MG63 (cell line): Measurements from ENCODE around the gene PRDM2. TPM values are rescaled to one million over a fixed set of nuclear protein-coding genes. Genes with fewer than 3 reads are reported as not detected.

Source experiments
- DNase-seq: peaks from one replicate; pipeline ENCODE4 v3.0.0-alpha.2; 2020
- H3K27me3 ChIP-seq: fragments of 250-450 bp; sonication (Bioruptor Pico); 2 replicates; pipeline ENCODE4 v1.5.1; 2020; ENCODE audit warnings: mild to moderate bottlenecking, moderate library complexity
- H3K36me3 ChIP-seq: fragments of 250-450 bp; sonication (Bioruptor Pico); 2 replicates; pipeline ENCODE4 v1.5.1; 2020; ENCODE audit warnings: mild to moderate bottlenecking, moderate library complexity
- H3K4me3 ChIP-seq: fragments of 250-450 bp; sonication (Bioruptor Pico); 2 replicates; pipeline ENCODE4 v1.5.1; 2020; ENCODE audit warnings: mild to moderate bottlenecking, moderate library complexity
- H3K9me3 ChIP-seq: fragments of 250-450 bp; sonication (Bioruptor Pico); 2 replicates; pipeline ENCODE4 v1.5.1; 2020; ENCODE audit warnings: mild to moderate bottlenecking, moderate library complexity
- total RNA-seq: library from RNA; depleted of rRNA; stranded (reverse); fragments of >200 nt; shearing (Covaris generic); gene quantifications from 2 replicates; pipeline ENCODE4 v1.2.3, GENCODE V29; 2014; ENCODE audit warnings: low replicate concordance

PRDM2 gene
- total RNA-seq, 1 experiment from 2014 or later = 0.79 TPM

DNA sequence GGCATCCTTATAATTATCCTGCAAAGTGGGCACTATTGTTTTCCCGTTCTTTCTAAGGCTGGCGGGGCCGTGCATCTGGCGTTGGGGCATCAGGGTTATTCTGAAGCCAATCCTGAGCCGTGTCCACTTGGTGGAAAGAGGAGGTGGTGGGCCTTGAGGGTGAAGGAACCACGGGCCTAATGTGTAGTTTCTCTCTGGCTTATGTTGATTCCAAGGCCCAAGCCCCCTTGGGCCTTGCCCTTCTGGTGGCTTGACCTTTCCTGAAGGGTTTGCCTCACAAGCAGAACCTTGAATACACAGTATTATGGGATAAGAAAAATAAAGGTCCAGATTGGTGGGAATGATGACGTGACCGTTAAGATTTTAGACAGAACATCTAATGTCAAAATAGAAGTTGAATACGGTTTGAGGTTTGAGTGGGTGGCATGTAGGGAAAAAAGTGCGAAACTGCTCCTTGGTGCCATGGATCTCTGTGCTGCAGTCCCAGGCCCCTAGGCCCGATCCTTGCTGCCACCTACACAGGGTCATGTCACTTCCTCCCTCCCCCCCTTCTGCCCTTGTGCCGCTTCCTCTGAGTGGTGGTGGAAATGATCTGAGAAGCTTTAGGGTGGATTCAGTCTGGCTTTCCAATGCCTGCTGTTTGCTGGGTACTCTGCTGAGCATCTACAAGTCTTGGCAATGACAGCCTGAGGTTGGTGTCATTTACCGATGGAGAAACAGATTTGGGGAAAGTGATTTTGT lies 90.5 kb downstream of the PRDM2 start:
- no peak for DNase-seq
- Histone ChIP-seq H3K27me3 (no peaks in the 10 kb centered on the region), H3K9me3 (no peaks in the 10 kb centered on the region), H3K36me3 (peaks cover 49% of the 10 kb centered on the region), H3K4me3 (no peak overlapping the region)

DNA sequence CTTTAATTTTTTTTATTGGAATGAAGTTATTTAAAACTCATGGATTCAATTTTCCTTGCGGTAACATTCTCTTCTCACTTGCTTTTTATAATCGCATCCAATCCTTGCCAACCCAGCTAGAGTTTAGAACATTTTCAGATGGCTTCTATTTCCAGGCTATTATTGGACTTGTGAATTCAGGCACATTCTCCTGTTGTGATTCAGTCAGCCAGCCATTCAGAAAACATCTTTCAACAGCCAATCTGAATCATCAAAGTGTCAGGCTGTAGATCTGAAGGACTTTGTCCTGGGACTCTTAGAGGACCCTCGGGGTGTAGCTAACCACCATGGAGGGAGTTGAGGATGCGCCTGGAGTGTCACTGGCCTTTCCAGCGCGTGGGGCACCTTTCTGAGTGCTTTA lies 92.4 kb downstream of the PRDM2 start:
- no peak for DNase-seq
- H3K4me3 ChIP-seq = no peak overlapping the region

DNA sequence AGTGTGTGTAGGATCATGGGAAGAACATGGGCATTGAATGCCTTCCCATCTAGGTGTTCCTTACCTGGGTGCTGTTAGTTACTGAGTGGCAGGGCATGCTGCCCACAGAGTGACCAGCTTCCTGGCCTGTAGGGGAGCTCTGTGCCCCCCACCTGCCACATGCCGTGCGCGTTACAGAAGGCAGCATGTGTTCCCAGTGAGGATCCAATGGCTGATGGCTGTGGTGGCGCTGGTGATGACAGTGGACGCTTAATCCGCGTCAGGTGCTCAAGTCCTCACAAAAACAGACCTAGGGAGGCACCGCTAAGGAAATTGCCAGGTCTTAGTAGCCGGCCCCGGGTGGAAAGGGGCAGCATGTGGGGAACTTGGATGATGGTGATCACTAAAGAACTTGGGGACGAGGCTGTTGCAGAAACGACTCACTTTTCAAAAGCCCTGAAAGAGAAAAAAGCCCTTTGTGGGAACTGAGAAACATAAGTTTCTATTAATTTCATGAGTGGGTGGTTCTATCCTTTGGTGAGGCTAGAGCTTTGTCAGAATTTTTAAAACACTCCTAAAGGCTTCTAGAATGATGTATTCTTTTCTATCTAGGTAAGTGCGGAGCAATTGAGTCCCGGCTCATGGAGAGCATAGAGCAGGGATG lies 93.2 kb downstream of the PRDM2 start:
- Histone ChIP-seq H3K4me3 (no peak overlapping the region), H3K9me3 (no peaks in the 10 kb centered on the region), H3K36me3 (peaks cover 31% of the 10 kb centered on the region), H3K27me3 (no peaks in the 10 kb centered on the region)
- DNase-seq = no peak

More for the DNA sequence above, 92.4 kb downstream of the PRDM2 start:
- Histone ChIP-seq H3K27me3 (no peaks in the 10 kb centered on the region), H3K36me3 (peaks cover 37% of the 10 kb centered on the region), H3K9me3 (no peaks in the 10 kb centered on the region)

DNA sequence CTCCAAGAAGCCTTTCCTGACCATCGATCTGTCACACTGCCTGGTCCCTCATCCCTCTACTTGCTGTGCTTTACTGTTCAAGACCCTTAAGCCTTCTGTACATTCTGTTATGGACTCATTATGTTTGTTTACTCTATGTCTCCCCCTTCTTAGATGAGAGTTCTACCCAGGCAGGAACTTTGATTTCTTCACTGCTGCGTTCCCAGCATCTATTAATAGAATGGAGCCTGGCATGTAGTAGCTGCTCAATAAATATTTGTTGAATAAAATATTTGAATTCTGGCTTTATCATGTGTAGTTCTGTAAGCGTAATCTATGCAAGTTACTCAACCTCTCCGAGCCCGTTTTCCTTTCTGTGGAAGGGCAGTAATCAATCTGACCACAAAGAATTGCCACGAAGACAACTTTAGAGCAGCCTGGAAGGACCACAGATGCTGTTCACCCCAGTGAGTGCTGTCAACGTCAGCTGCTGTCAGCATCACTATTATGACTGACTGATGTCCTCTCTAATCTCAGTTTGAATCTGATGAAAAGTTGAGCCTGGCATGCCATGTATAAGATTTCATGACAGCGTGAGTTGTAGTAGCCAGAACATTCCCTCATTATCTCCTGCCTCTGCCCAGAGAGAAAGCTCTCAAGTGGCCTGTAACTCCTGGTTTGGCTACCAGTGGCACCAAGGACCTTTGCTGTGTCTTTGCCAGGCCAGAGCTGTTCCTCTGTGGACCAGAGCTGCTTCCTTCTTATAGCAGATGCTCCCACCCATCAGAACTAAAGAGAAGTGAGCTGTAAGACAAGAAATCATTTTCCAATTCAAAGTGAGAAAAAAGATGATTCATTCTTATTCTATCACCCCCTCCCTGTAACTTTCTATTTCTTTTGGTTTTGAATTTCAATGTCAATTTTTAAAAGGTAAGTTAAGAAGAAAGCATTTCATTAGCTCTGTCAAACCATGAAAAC lies 94.5 kb downstream of the PRDM2 start:
- H3K36me3 ChIP-seq = peaks cover 22% of the 10 kb centered on the region
- DNase-seq = no peak
- H3K9me3 ChIP-seq = no peaks in the 10 kb centered on the region
- H3K4me3 ChIP-seq = no peak overlapping the region
- H3K27me3 ChIP-seq = no peaks in the 10 kb centered on the region

DNA sequence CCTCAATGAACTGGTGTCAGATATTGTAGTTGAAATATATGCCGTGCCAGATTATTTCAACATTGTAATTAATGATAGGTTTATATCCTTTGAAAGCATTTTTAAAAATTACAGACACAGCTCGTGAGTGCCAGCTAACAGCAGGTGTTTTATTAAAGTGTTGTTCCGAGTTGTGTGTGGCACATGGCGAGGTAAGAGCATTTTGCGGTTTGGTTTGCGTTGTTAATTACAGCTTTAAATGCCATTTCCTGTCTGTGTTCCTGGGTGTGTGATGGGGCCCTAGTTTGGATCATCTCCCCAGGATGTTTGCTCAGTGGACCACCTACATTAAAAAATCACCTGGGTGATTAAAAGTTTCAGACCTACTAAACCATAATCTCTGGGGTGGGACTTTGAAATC lies 97.4 kb downstream of the PRDM2 start:
- H3K27me3 ChIP-seq = no peaks in the 10 kb centered on the region
- no peaks in the 10 kb centered on the region for H3K9me3 ChIP-seq
- no peak overlapping the region for H3K4me3 ChIP-seq

DNA sequence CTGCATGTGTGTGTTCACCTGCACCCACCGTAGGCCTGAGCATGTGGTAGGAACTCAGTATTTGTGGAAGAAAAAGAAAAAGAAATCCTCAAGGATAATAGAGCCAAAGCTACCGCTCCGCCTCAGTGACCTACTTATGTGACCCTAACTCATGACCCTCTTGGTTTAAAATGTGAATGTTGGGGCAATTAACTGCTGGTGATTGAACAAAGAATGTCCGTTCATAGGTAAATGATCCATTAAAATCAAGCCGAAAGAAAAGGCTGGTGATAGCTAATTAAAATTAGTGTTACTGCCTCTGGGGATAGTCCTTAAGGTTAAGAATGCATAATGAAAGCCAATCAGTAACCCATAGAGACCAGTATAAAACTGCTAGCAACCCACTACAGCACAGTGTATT lies 98.1 kb downstream of the PRDM2 start:
- Histone ChIP-seq H3K9me3 (no peaks in the 10 kb centered on the region), H3K27me3 (no peaks in the 10 kb centered on the region), H3K4me3 (no peak overlapping the region)

More for the DNA sequence above, 97.4 kb downstream of the PRDM2 start:
- peaks cover 13% of the 10 kb centered on the region for H3K36me3 ChIP-seq
- DNase-seq = no peak

DNA sequence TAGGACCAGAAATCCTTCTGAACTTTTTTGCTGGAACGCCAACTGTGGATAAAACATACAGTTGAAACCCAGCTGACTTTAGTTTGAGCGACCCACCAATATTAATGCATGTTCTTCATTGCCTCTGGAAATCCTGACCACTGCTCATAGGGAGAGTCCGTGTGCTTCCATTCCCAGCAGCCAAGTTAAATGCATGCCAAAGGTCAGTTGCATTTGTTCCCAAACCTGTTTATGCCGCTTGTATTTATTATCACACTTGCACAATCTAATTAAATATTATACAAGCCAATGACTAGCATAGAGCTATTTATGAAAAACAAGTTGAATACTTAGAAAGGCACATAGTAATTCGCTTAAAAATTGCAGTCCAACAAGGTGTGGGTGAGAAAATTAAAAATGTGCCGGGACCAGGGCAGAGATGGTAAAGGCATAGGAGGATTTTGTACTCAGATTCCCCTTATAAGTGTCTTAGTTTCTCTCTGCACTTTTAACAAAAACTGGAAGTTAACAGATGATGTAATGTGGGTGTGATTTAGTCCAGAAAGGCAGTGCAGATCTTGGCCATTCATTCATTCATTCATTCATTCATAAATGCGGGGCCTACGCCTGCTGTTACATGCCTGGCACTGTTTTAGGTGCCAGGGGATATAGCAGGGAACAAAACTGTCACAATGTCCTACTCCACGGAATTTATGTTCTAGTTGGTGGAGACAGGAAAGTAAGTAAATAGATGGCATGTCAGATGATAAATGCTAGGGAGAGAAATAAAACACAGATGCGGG lies 99.7 kb downstream of the PRDM2 start:
- no peaks in the 10 kb centered on the region for H3K27me3 ChIP-seq
- peaks cover 2% of the 10 kb centered on the region for H3K36me3 ChIP-seq
- no peak overlapping the region for H3K4me3 ChIP-seq
- H3K9me3 ChIP-seq = no peaks in the 10 kb centered on the region
- DNase-seq = no peak

More for the DNA sequence above, 98.1 kb downstream of the PRDM2 start:
- H3K36me3 ChIP-seq = peaks cover 8% of the 10 kb centered on the region
- no peak for DNase-seq

DNA sequence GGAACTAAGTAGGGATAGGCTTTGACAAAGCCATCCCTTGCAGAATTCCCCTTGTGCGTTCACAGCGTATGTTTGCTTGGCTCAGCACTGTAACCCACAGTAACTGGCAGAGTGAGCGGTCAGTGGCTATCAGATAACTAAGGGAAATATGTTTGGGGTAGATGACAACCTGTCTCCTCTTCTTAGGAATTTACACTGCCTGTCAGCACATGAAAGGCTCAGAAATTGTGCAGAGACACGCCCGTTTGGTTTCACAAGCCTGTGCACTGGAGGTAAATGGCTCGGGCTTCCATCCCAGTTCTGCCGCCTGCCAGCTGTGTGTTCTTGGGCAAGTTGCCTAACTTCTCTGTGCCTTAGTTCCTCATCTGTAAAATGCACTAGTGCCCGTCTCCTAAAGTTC lies 101.2 kb downstream of the PRDM2 start:
- DNase-seq = no peak
- no peak overlapping the region for H3K4me3 ChIP-seq
- H3K36me3 ChIP-seq = no peaks in the 10 kb centered on the region; the same call in 1 of the 2 replicates
- no peaks in the 10 kb centered on the region for H3K27me3 ChIP-seq
- no peaks in the 10 kb centered on the region for H3K9me3 ChIP-seq

DNA sequence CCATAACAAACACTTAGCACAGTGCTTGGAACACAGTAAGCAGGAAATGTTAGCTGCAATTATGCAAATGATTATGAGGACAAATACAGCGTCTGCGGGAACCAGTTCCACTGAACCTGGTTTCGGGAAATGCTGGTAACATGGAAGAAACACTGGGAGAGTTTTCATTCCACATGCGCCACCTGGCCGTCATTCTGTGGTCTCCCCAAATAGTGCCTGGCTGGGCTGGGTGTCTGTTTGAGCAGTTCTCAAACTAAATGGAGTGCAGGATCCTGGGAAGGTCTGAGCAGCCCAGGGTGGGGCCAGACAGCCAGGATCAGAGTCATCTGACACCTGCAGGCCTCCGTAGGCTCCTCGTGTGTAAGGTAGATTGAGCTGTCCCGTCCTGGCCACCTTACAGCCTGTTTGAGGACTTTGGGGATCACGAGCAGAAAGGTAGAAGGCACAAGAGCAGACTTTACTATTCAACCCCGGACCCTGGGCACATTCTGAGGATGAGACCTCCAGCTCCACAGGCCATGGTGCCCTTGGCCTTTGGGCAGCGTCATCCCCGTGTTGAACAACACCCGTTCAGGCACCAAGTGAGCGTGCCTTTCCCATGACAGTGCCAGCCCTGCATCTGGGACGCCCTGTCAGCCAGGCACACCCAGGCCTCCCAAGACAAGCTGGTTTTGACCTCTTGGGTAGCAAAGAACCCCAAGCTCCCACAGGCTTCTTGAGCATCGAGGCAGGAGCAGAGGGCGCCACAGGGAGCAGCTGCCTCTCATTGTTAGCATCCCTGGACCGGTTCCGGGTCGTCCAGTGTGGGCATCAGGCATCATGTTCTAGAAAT lies 101.9 kb downstream of the PRDM2 start:
- no peak overlapping the region for H3K4me3 ChIP-seq
- H3K9me3 ChIP-seq = no peaks in the 10 kb centered on the region
- DNase-seq = no peak
- H3K27me3 ChIP-seq = no peaks in the 10 kb centered on the region
- H3K36me3 ChIP-seq = no peaks in the 10 kb centered on the region; the same call in 1 of the 2 replicates

DNA sequence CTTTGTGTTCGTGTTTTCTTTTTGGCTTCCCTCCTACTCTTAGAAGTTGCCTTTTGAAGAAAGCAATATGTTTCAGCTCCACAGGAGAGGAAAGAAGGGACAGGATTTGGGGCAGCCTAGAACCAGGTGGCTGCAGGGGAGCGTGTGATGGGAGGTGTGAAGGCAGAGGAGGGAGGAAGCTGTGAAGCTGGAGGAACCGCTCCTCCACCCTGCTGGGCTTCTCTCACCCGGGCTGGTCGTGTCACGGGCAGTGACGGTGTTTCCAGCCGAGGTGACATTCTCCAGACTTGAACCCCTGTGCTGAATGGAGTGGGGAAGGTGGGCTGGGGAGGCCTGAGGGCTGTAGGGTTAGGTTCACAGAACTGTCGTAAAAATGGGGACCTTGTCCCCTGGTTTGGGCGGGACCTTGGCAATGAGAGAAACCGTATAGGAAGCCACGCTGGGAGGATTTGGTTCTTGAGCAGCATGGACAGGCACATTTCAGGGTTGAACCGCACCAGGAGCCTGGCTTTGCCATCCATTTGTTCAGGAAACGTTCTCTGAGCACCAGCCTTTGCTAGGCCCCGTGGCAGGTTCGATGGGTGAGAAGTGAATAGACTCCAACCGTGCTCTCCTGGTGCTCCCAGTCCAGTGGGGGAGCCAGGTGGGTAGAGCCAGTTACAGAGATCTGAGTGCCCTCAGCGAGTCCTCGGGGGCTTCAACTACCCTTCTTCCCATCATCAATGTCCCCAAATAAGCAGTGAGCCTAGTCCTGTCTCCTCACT lies 103.0 kb downstream of the PRDM2 start:
- H3K36me3 ChIP-seq = no peaks in the 10 kb centered on the region
- no peak for DNase-seq
- H3K27me3 ChIP-seq = no peaks in the 10 kb centered on the region
- no peak overlapping the region for H3K4me3 ChIP-seq
- no peaks in the 10 kb centered on the region for H3K9me3 ChIP-seq

DNA sequence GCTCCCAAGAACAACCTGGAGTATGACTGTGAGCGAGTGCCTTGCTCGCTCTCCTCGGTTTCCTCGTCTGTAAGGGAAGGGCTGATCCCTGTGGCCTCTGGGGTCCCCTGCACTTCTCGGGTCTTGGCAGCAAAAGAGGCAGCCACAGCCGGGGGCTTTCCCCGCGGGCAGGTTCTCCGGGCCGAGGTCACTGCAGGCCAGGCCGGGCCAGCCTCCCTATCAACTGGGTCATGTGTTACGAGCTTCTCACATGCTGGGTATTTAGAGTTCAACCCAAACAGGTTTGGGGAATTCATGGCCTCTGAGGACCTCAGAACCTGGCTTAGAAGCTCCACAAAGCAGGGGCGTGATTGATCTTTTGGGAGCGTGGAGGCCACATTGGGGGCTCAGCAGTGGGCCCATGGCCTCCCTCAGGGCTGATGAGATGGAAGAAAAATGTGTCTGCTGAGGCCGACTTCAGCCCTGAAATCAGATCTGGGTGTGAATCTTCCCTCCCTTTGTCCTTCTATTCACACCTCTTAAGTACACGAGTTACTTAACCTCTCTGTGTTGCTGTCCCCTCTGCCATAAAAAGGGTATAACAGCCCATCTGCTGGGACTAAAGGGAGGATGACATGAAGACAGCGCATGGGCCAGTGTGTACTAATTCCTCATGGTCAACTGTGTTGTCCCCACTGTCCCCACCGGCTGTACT lies 103.7 kb downstream of the PRDM2 start:
- DNase-seq = no peak

DNA sequence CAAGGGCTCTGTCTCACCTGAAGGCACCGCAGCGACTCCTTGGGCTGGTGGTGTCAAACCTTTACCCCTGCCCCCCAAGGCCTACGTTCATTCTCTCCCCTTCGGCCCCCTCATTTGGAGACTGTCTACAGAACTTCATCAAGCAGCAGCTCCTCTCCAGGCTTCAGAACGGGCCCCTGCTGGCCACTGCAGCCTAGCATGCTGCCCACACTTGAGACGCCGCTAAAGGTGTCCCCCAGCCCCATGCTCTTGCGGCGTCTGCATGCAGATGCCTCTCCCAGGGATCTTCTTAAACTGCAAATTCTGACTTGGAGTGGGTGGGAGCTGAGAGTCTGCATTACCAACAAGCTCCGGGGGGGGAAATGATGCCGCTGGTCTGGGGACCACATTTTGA lies 104.2 kb downstream of the PRDM2 start:
- DNase-seq = no peak
- Histone ChIP-seq H3K9me3 (no peaks in the 10 kb centered on the region), H3K36me3 (no peaks in the 10 kb centered on the region), H3K27me3 (no peaks in the 10 kb centered on the region), H3K4me3 (no peak overlapping the region)

More for the DNA sequence above, 103.7 kb downstream of the PRDM2 start:
- H3K9me3 ChIP-seq = no peaks in the 10 kb centered on the region
- no peaks in the 10 kb centered on the region for H3K27me3 ChIP-seq
- H3K36me3 ChIP-seq = no peaks in the 10 kb centered on the region
- H3K4me3 ChIP-seq = no peak overlapping the region

DNA sequence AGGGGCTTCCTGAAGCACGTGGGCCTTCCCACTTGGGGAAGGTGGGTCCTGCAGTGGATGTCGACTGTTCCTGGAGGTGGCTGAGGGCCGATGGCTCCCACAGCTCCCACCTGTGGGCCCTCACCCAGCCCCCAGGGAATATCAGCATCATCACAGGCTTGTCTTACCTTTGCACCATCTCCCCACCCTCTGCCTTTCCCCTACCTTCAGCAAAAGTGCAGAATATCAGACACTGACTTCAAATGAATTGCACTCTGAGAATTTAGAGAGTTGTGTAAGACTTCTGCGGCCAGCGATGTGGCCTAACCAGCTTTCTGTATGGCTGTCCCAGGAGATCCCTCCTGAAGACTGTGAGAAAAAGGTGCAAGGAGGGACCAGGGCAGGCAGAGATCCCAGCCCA lies 105.4 kb downstream of the PRDM2 start:
- no peaks in the 10 kb centered on the region for H3K9me3 ChIP-seq
- DNase-seq = no peak
- no peaks in the 10 kb centered on the region for H3K36me3 ChIP-seq
- H3K4me3 ChIP-seq = no peak overlapping the region
- no peaks in the 10 kb centered on the region for H3K27me3 ChIP-seq

DNA sequence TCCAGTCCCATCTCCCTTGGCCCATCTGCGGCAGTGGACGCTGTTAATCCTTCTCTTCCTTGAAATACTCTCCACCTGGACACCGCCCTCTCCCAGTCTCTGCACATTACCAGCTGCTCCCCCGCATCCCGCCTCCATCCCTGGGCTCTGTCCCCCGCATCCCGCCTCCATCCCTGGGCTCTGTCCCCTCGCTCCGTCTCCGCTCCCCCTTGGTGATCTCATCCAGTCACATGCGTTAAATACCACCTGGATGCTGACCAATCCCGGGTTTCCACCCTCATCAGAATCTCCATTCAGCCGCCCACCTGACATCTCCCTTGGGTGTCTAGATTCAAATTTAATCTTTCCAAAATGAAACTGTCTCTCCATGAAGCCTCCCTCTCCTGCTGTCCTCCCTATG lies 106.1 kb downstream of the PRDM2 start:
- DNase-seq = no peak
- Histone ChIP-seq H3K9me3 (no peaks in the 10 kb centered on the region), H3K4me3 (no peak overlapping the region)

More for the DNA sequence above, 106.1 kb downstream of the PRDM2 start:
- Histone ChIP-seq H3K36me3 (no peaks in the 10 kb centered on the region), H3K27me3 (no peaks in the 10 kb centered on the region)
